Mammary epithelial cell (primary cell): ENCODE results near the gene AOAH.

ENCODE experiments used
- EZH2 ChIP-seq: IDR thresholded peaks from 2 replicates; pipeline ENCODE4 v1.6.1; 2012; ENCODE audit warnings: low read length, inconsistent platforms, borderline replicate concordance
- TF ChIP-seq, protein P1 (sequence below), 2 donors: IDR thresholded peaks in 1 of 2; conservative IDR thresholded peaks in 1 of 2; 2 replicates each; pipeline ENCODE4 v1.5.1; 2011 to 2012; ENCODE audit warnings: inconsistent platforms in 2 of 2, low read length in 2 of 2, mild to moderate bottlenecking in 2 of 2, control low read depth in 1 of 2, low read depth in 1 of 2; ENCODE audit not compliant: insufficient read depth in 1 of 2; ENCODE audit errors: extremely low read depth in 1 of 2

DNA sequence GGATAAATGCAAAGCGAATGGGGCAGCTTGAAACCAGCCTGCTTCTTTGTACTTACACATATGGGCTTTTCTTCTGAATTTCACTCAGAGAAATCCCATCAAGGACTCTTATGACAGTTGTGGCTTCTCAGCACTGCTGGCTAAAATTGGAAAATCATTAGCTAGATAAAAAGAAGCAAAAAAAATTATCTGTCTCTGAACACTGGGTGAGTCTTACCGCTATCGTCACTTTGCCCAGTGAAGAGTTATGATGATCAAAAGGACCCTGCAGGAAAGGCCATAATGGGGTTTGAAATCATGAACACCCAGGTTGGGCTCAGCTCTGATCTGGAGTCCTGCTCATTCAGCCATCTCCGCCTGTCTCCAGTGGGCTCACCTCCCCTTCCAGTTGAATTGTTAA is 34.3 kb downstream of the AOAH start:
- TF ChIP-seq, protein P1, sequence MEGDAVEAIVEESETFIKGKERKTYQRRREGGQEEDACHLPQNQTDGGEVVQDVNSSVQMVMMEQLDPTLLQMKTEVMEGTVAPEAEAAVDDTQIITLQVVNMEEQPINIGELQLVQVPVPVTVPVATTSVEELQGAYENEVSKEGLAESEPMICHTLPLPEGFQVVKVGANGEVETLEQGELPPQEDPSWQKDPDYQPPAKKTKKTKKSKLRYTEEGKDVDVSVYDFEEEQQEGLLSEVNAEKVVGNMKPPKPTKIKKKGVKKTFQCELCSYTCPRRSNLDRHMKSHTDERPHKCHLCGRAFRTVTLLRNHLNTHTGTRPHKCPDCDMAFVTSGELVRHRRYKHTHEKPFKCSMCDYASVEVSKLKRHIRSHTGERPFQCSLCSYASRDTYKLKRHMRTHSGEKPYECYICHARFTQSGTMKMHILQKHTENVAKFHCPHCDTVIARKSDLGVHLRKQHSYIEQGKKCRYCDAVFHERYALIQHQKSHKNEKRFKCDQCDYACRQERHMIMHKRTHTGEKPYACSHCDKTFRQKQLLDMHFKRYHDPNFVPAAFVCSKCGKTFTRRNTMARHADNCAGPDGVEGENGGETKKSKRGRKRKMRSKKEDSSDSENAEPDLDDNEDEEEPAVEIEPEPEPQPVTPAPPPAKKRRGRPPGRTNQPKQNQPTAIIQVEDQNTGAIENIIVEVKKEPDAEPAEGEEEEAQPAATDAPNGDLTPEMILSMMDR (conservative IDR thresholded peaks at IDR 0.05 in 1 of 2, IDR thresholded peaks at IDR 0.05 in 1 of 2; ENCODE audit: extremely low read depth in 1 of 2, insufficient read depth in 1 of 2, low read depth in 1 of 2, low read length in 2 of 2): no peak
- TF ChIP-seq EZH2: no peak
